HL-60 (cell line): Measurements from ENCODE around the gene VIPR2.

Experiments used
- DNase-seq, 2 experiments: peaks; one replicate each; pipeline ENCODE4 v3.0.0-alpha.2; 2010 to 2020; ENCODE audit warnings: low read depth in 1 of 2, low spot score in 1 of 2
- H3K27ac ChIP-seq: fragments of 250-450 bp; sonication (Bioruptor Pico); replicated peaks from 2 replicates; pipeline ENCODE4 v1.5.1; 2020; ENCODE audit warnings: mild to moderate bottlenecking, moderate library complexity
- H3K27me3 ChIP-seq: fragments of 250-450 bp; sonication (Bioruptor Pico); 2 replicates; pipeline ENCODE4 v1.5.1; 2021; ENCODE audit warnings: mild to moderate bottlenecking, moderate library complexity; ENCODE audit not compliant: insufficient read depth, poor library complexity, severe bottlenecking
- H3K4me3 ChIP-seq: replicated peaks from 2 replicates; pipeline ENCODE4 v1.5.1; 2011; ENCODE audit warnings: mild to moderate bottlenecking, control low read depth, low read length; ENCODE audit not compliant: insufficient read depth
- CTCF ChIP-seq: IDR thresholded peaks from one replicate; pipeline ENCODE4 v1.5.1; 2011; ENCODE audit warnings: low read length, control low read depth, inconsistent platforms; ENCODE audit not compliant: insufficient read depth
- GABPA ChIP-seq: IDR thresholded peaks from 2 replicates; pipeline ENCODE4 v1.6.1; 2012; ENCODE audit warnings: low read depth
- POLR2AphosphoS5 ChIP-seq: IDR thresholded peaks from 2 replicates; pipeline ENCODE4 v1.6.1; 2012; ENCODE audit warnings: low read depth
- REST ChIP-seq: IDR thresholded peaks from 2 replicates; pipeline ENCODE4 v1.6.1; 2012; ENCODE audit warnings: low read depth; ENCODE audit not compliant: insufficient replicate concordance
- SPI1 ChIP-seq: IDR thresholded peaks from 2 replicates; pipeline ENCODE4 v1.6.1; 2012; ENCODE audit warnings: low read depth, mild to moderate bottlenecking, borderline replicate concordance

The VIPR2 gene

GRCh38 chr7:159066816-159067575 lies 77.7 kb downstream of the VIPR2 start:
- H3K27ac ChIP-seq: no peak overlapping the region
- H3K4me3 ChIP-seq: no peak overlapping the region
- no peak for DNase-seq
- no peaks in the 10 kb centered on the region for H3K27me3 ChIP-seq
- TF ChIP-seq CTCF (no peak), POLR2AphosphoS5 (no peak), REST (no peak), GABPA (no peak), SPI1 (no peak)

- H3K27ac ChIP-seq: no peak overlapping the region
- TF ChIP-seq CTCF (no peak), GABPA (no peak), POLR2AphosphoS5 (no peak), REST (no peak), SPI1 (no peak)
- no peak for DNase-seq
- H3K27me3 ChIP-seq: no peaks in the 10 kb centered on the region
- H3K4me3 ChIP-seq: no peak overlapping the region
Measured at GRCh38 chr7:159065852-159066480, 78.7 kb downstream of the VIPR2 start.

GRCh38 chr7:159064816-159065510 lies 79.7 kb downstream of the VIPR2 start:
- Histone ChIP-seq H3K4me3 (no peak overlapping the region), H3K27me3 (no peaks in the 10 kb centered on the region), H3K27ac (no peak overlapping the region)
- no peak for TF ChIP-seq GABPA
- no peak for TF ChIP-seq SPI1
- TF ChIP-seq REST: no peak
- no peak for TF ChIP-seq POLR2AphosphoS5
- TF ChIP-seq CTCF: no peak
- no peak for DNase-seq
